C1 segment of cervical spinal cord (tissue), 14 donors: Measurements from ENCODE around the gene PRSS33.

Source experiments
- DNase-seq, 14 donors: peaks; one replicate each; lab custom pipeline; 2025; lab: John Stamatoyannopoulos, UW

Gene PRSS33

GRCh38 chr16:2820836-2821486 is 33.6 kb upstream of the PRSS33 start:
- no peak for DNase-seq

DNA sequence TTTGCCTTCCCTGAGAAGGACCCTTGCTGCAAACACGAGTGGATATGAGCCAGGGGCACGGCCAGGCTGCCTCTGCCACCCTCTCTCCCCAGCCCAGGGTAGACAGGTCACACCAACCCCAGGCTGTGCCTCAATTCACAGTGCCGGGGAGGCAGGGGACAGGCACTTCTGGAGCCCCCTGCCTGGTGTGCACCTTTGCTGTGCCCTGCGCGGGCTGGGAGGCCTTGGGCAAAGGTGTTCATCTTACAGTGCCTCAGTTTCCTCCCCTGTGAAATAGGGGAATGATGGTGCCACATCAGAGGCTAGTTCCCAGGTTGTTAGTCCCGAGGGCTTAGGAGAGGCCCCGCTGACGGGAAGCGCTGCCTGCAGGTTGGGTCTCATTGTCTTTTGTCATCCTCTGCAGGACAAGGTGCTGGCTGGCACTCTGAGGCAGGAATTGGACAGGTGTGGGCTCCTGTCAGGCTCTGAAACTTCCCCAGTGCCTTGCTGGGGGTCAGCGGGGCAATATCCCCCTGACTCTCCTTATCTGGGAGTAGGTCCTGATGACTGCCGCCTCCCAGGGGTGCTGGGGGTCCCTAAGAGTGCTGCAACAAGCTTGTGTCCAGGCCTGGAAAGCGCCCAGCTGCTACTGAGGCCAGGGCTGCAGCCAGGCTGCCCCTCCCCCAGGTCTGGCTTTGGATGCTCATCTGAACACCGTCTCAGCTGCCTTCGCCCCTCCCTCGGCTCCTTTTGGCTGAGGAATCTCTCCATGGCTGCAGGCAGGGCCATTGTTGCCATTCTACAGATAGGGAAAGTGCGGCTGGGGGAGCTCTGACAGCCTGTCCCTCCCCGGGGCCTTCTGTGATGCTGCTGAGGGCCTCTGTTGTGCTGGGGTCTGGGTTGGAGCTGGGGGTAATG is 32.8 kb upstream of the PRSS33 start:
- DNase-seq = no peak

DNA sequence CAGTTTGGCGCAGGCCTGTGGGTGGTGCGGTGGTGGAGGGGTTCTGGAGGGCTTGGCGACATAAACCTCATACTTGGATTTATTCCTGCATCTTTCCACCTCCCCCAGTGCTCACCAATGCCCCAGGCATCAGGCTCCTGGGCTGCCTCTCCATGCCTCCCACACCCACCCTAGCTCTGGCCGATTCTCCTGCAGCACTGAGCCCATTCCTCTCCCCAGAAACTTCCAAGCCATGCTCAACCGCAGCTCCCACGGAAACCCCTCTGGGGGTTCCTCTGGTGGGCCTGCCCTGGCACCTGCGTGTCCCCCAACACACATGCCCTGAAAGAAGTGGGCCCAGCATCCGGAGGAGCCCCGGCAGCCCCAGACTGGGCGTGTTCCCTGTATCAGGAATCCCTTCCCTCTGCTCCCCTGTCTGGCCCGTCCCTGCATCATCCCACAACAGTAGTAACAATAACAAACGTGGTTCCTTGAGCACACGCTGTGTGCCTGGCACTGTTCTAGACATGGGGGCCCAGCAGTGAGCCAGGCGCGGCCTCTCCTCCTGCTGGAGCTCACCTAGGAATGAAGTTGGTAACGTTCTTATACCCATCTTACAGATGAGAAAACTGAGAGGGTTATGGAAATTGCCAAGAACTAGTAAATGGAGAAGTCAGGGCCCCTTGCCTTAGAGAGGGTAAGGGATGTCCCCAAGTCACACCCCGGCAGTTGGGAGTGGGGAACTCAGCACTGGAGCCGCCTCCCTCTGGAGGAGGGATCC is 32.0 kb upstream of the PRSS33 start:
- no peak for DNase-seq

- DNase-seq = no peak
Observed at GRCh38 chr16:2818272-2818876, 31.0 kb upstream of the PRSS33 start.

GRCh38 chr16:2817340-2818271 is 30.2 kb upstream of the PRSS33 start:
- no peak for DNase-seq

DNA sequence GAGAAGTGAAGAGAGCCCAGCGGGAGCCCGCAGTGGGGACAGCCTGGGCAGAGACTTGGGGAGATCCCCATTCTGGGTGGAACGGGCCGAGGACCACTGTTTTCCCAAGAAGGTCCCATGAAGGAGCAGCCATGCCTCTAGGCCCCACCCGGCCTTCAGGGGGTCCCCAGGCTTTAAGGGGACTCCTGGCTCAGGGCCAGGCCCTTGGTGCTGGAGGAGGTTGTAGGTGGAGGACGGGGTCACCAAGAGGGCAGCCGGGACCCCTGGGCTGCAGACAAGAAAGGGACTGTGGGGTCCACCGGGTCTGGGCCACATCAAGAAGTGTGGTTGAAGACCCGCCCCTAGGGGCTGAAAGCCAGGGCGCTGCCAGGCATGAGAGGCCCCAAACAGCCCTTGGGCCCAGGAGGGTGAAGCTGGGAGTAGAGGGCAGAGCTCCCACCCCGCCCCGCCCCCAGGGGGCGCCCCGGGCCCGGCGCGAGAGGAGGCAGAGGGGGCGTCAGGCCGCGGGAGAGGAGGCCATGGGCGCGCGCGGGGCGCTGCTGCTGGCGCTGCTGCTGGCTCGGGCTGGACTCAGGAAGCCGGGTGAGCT is 29.5 kb upstream of the PRSS33 start, which contains the start of gene PRSS21:
TSS of gene PRSS21 (plus strand) at position 487 of the 589 bp plus-strand sequence. CDS start at position 519, 32 bp downstream.
- DNase-seq = no peak

- no peak for DNase-seq
Observed at GRCh38 chr16:2815299-2815771, 28.0 kb upstream of the PRSS33 start.

GRCh38 chr16:2814551-2815298 is 27.4 kb upstream of the PRSS33 start:
- DNase-seq = no peak

DNA sequence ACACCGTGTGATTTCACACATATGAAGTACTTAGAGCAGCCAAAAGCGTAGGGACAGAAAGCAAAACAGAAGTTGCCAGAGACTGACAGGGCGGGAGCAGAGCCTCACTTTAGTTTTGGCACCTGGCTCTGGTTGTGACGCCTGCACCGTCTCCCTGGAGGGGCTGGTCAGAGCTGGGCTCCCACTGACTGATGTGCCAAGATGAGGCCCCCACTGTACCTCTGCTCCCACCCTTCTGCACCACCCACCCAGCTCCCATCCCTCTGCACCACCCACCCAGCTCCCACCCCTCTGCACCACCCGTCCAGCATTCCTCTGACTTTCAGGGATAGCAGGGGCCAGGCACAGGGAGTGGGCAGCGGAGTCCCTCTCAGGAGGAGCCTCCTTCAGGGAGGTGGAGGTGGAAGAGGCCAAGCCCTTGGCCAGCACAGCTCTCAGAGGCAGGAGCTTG is 26.4 kb upstream of the PRSS33 start:
- DNase-seq = no peak

- no peak for DNase-seq
Observed at GRCh38 chr16:2811703-2812471, 24.5 kb upstream of the PRSS33 start.

DNA sequence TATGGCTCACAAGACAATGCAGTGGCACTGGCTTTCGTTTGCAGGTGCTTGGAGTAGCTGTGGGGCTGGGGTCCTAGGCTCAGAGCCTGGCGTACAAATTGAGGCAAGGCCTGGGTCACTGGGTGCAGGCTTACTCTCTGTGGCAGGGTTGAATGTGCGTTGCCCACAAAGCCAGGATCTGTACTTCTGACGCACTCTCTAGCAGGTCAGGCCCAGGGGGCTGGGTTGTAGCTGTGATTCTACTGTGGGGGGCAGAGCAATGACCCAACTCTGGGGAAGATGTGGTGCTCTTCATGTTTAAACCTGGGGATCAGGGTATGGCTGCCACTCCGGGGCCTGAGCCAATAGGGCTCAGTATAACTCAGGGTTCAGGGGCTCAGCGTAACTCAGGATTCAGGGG is 23.3 kb upstream of the PRSS33 start:
- no peak for DNase-seq

DNA sequence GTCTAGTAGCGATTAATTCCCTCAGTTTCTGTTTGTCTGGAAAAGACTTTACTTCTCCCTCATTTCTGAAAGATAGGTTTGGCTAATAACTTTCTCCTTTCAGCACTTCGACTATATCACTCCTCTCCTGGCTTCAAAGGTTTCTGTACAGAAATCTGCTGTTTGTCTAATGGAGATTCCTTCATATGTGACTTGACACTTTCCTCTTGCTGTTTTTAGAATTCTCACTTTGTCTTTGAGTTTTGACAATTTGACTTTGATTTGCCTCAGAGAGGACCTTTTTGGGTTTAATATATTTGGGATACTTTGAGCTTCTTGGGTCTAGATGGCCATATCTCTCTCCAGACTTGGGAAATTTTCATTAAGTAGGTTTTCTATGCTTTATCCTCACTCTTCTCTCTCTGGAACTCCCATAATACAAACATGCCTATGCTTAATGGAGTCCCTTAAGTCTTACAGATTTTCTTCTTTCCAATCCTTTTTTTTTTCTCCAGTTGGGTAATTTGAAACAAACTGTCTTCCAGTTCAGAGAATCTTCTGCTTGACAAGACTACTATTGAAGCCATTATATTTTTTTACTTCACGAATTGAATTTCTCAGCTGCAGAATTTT is 21.9 kb upstream of the PRSS33 start:
- no peak for DNase-seq

GRCh38 chr16:2808181-2808580 is 20.8 kb upstream of the PRSS33 start:
- DNase-seq = no peak

- DNase-seq = no peak
Observed at GRCh38 chr16:2806286-2806685, 18.9 kb upstream of the PRSS33 start.

DNA sequence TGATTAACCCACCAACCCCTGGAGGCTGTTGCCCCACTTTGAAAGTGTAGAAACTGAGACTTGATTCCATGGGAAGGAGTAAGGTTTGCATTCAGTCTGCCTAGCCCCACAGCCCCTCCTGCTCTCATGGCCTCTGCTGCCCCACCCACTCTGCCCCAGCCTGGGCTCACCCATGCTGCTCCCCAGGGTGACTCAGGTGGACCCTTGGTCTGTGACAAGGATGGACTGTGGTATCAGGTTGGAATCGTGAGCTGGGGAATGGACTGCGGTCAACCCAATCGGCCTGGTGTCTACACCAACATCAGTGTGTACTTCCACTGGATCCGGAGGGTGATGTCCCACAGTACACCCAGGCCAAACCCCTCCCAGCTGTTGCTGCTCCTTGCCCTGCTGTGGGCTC is 17.4 kb upstream of the PRSS33 start:
- DNase-seq = no peak

- no peak for DNase-seq
Observed at GRCh38 chr16:2803545-2804195, 16.3 kb upstream of the PRSS33 start.

GRCh38 chr16:2799859-2800226 is 12.5 kb upstream of the PRSS33 start:
- no peak for DNase-seq
